ENCODE measurements around the gene SLC38A10. TPM values are rescaled to one million over a fixed set of nuclear protein-coding genes. Genes with fewer than 3 reads are reported as not detected.

SLC38A10 gene
- total RNA-seq, 1 experiment from 2014 or later = 43.8 TPM

GRCh38 chr17:81272616-81273015, 22.5 kb downstream of the SLC38A10 start:
- Histone ChIP-seq H2AFZ (ENCODE audit: low read length) (no peak overlapping the region), H3K4me2 (ENCODE audit: insufficient read depth, insufficient read length, low read length) (no peak overlapping the region), H3K79me1 (ENCODE audit: insufficient read depth, low read depth, low read length, poor library complexity, severe bottlenecking) (no peaks in the 10 kb centered on the region), H3K23ac (ENCODE audit: insufficient read length, low read depth, low read length) (no peak overlapping the region), H4K8ac (replicated peaks; ENCODE audit: insufficient read length, low read depth, low read length) (no peak overlapping the region), H2BK5ac (ENCODE audit: insufficient read length, low read length) (no peak overlapping the region), H2BK20ac (ENCODE audit: low read depth, low read length, poor library complexity, severe bottlenecking) (no peak overlapping the region), H3K14ac (ENCODE audit: insufficient read depth, low read length) (no peak overlapping the region; the same call in 1 of the 2 replicates), H2BK15ac (ENCODE audit: low read depth, low read length) (no peak overlapping the region), H3K27me3 (ENCODE audit: insufficient read depth, low read length) (no peaks in the 10 kb centered on the region), H3K18ac (ENCODE audit: insufficient read length, low read depth, low read length) (no peak overlapping the region), H4K5ac (ENCODE audit: insufficient read length, low read depth, low read length) (no peak overlapping the region), H2BK120ac (ENCODE audit: low read depth, low read length, poor library complexity, severe bottlenecking) (no peak overlapping the region), H3T11ph (ENCODE audit: low read length) (no peak overlapping the region), H3K27ac (ENCODE audit: insufficient read length, low read depth, low read length) (no peak overlapping the region), H3K23me2 (ENCODE audit: insufficient read length, low read depth, low read length, poor library complexity, severe bottlenecking) (peaks cover 2% of the 10 kb centered on the region), H2AK5ac (ENCODE audit: insufficient read length, low read length) (no peak overlapping the region), H3K79me2 (ENCODE audit: insufficient read depth, low read length) (no peaks in the 10 kb centered on the region), H3K4ac (ENCODE audit: low read depth, low read length) (no peak overlapping the region), H3K56ac (ENCODE audit: insufficient read length, low read depth, low read length) (no peak overlapping the region), H3K9ac (ENCODE audit: extremely low read depth, insufficient read length, low read length) (no peak overlapping the region), H4K91ac (ENCODE audit: insufficient read length, low read depth, low read length) (no peak overlapping the region), H4K20me1 (ENCODE audit: control insufficient read depth, insufficient read depth, insufficient read length) (no peaks in the 10 kb centered on the region), H2BK12ac (ENCODE audit: insufficient read length, low read depth, low read length) (no peak overlapping the region), H3K4me1 (ENCODE audit: insufficient read depth, low read length) (no peaks in the 10 kb centered on the region), H3K9me3 (ENCODE audit: control insufficient read depth, low read depth, low read length) (no peaks in the 10 kb centered on the region)
- H3K27me3 Mint-ChIP-seq (ENCODE audit: low read depth) = no peaks in the 10 kb centered on the region
- no peak for DNase-seq
- no peak for TF ChIP-seq CTCF (conservative IDR thresholded peaks at IDR 0.05)
- no peak overlapping the region; a peak in 1 of 5 replicates for H3K4me3 Mint-ChIP-seq
- H3K9me3 Mint-ChIP-seq = no peaks in the 10 kb centered on the region
- no CpG with 5 or more reads among the region's 12 CpGs for WGBS (ENCODE audit: extremely low coverage, insufficient read length, low lambda C conversion rate)
- H3K4me1 Mint-ChIP-seq = no peaks in the 10 kb centered on the region
- peaks cover 20 to 65% (median 59%) of the 10 kb centered on the region in 3 experiments for H3K36me3 Mint-ChIP-seq (ENCODE audit: insufficient read depth in 1 of 3, low read depth in 3 of 3)
- H3K27ac Mint-ChIP-seq = peak overlapping the region in 1 of 3 experiments; percentile 9; a peak in 1 of 7 replicates

Measured in H9 (cell line).